IMR-90 (cell line): Measurements from ENCODE around the gene PCP4.

ENCODE experiments used
- BHLHE40 ChIP-seq: fragments of 150-350 bp; IDR thresholded peaks from 2 replicates; pipeline ENCODE4 v1.6.1; 2016; ENCODE audit warnings: mild to moderate bottlenecking, low read depth, low read length
- CEBPB ChIP-seq: IDR thresholded peaks from 2 replicates; pipeline ENCODE4 v1.6.1; 2012; ENCODE audit warnings: low read depth, low read length, improper control_type of control experiment
- CHD1 ChIP-seq: IDR thresholded peaks from 2 replicates; pipeline ENCODE4 v1.6.1; 2012; ENCODE audit warnings: low read depth, low read length, improper control_type of control experiment
- CTCF ChIP-seq: conservative IDR thresholded peaks from 2 replicates; pipeline ENCODE4 v1.5.1; 2012; ENCODE audit warnings: mild to moderate bottlenecking, low read depth, low read length, improper control_type of control experiment
- FOS ChIP-seq: fragments of 150-350 bp; IDR thresholded peaks from 2 replicates; pipeline ENCODE4 v1.6.1; 2016; ENCODE audit warnings: low read depth, low read length
- MAZ ChIP-seq: IDR thresholded peaks from 2 replicates; pipeline ENCODE4 v1.6.1; 2012; ENCODE audit warnings: low read depth, mild to moderate bottlenecking, low read length, improper control_type of control experiment, moderate library complexity, borderline replicate concordance
- MXI1 ChIP-seq: IDR thresholded peaks from 2 replicates; pipeline ENCODE4 v1.6.1; 2012; ENCODE audit warnings: low read depth, mild to moderate bottlenecking, low read length, moderate library complexity, borderline replicate concordance
- POLR2A ChIP-seq: IDR thresholded peaks from 2 replicates; pipeline ENCODE4 v1.6.1; 2012; ENCODE audit warnings: mild to moderate bottlenecking, low read depth, low read length
- RAD21 ChIP-seq: IDR thresholded peaks from 2 replicates; pipeline ENCODE4 v1.6.1; 2012; ENCODE audit warnings: low read length, improper control_type of control experiment
- RCOR1 ChIP-seq: IDR thresholded peaks from 2 replicates; pipeline ENCODE4 v1.6.1; 2012; ENCODE audit warnings: mild to moderate bottlenecking, low read length, improper control_type of control experiment; ENCODE audit not compliant: insufficient replicate concordance
- RFX5 ChIP-seq: IDR thresholded peaks from 2 replicates; pipeline ENCODE4 v1.8.0; 2012; ENCODE audit warnings: low read depth, mild to moderate bottlenecking, low read length, moderate library complexity
- SMC3 ChIP-seq: fragments of 150-350 bp; IDR thresholded peaks from 2 replicates; pipeline ENCODE4 v1.6.1; 2016; ENCODE audit warnings: low read depth, mild to moderate bottlenecking, antibody characterized with exemption, low read length, moderate library complexity
- USF2 ChIP-seq: fragments of 150-350 bp; IDR thresholded peaks from 2 replicates; pipeline ENCODE4 v1.6.1; 2017; ENCODE audit warnings: mild to moderate bottlenecking, antibody characterized with exemption, low read length, low read depth

- TF ChIP-seq CEBPB (no peak), CTCF (no peak), POLR2A (no peak), USF2 (no peak), FOS (no peak), MXI1 (no peak), MAZ (no peak), CHD1 (no peak), SMC3 (no peak), RAD21 (no peak), BHLHE40 (no peak), RCOR1 (no peak), RFX5 (no peak)
These were observed 14.3 kb upstream of the PCP4 start for GRCh38 chr21:39852726-39853500.
